ENCODE results near the gene FIGNL2.

The FIGNL2 gene

DNA sequence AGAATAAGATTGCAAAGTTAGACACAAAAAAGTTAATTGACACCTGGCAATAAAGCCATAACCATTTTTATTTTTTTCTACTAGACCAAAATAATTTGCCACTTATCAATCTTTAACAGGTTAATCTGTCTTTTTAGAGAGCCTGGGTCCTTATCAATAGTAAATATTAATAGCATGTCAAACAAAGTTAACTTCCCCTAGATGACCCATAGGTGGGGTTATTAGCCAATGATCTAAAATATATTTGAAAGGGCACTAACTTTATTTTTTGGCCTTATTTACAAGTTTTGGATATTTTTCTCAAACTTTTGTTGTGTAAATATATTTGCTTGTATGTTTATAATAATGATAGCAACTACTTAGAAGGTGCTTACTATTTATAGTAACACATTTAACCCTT lies 43.3 kb upstream of the FIGNL2 start:
- Histone ChIP-seq H3K27me3 (peaks cover 5% of the 10 kb centered on the region), H3K4me1 (ENCODE audit: control insufficient read depth in 1 of 2, insufficient read depth in 1 of 2, low read depth in 1 of 2, low read length in 1 of 2) (no peaks in the 10 kb centered on the region), H3K4me3 (ENCODE audit: low read depth in 1 of 2, low read length in 1 of 2) (no peak overlapping the region), H3K36me3 (no peaks in the 10 kb centered on the region), H3K27ac (no peak overlapping the region), H3K9me3 (no peaks in the 10 kb centered on the region)
- TF ChIP-seq CTCF (IDR thresholded peaks at IDR 0.05), result no peak

GRCh38 chr12:51890511-51891171 lies 42.1 kb upstream of the FIGNL2 start:
- H3K27ac ChIP-seq, result no peak overlapping the region
- H3K36me3 ChIP-seq, result no peaks in the 10 kb centered on the region
- H3K4me3 ChIP-seq (ENCODE audit: low read depth in 1 of 2, low read length in 1 of 2), result no peak overlapping the region
- H3K4me1 ChIP-seq (ENCODE audit: control insufficient read depth in 1 of 2, insufficient read depth in 1 of 2, low read depth in 1 of 2, low read length in 1 of 2), result peaks cover 7 to 10% of the 10 kb centered on the region in 2 experiments
- TF ChIP-seq CTCF (IDR thresholded peaks at IDR 0.05), result no peak
- peaks cover 5% of the 10 kb centered on the region for H3K27me3 ChIP-seq
- no peaks in the 10 kb centered on the region for H3K9me3 ChIP-seq

DNA sequence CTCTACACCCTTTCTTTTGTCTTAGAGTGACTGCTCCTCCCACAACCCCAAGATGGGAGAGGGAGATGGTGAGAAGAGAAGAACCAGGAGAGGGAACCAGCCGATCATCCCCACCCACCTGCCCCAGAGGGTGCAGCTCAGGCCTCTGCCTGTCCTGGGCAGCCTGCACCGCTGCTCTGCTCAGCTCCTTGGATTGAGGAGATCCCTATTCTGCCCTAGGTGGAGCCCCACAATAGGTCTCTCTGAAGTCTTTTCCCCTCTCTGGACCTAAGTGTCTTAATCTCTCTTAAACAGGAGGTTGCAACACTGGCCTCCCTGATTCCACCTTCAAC lies 41.6 kb upstream of the FIGNL2 start:
- H3K27ac ChIP-seq, result no peak overlapping the region
- peaks cover 7 to 10% of the 10 kb centered on the region in 2 experiments for H3K4me1 ChIP-seq (ENCODE audit: control insufficient read depth in 1 of 2, insufficient read depth in 1 of 2, low read depth in 1 of 2, low read length in 1 of 2)
- H3K27me3 ChIP-seq, result peaks cover 5% of the 10 kb centered on the region
- H3K4me3 ChIP-seq (ENCODE audit: low read depth in 1 of 2, low read length in 1 of 2), result no peak overlapping the region
- H3K36me3 ChIP-seq, result no peaks in the 10 kb centered on the region
- no peaks in the 10 kb centered on the region for H3K9me3 ChIP-seq
- no peak for TF ChIP-seq CTCF (IDR thresholded peaks at IDR 0.05)

DNA sequence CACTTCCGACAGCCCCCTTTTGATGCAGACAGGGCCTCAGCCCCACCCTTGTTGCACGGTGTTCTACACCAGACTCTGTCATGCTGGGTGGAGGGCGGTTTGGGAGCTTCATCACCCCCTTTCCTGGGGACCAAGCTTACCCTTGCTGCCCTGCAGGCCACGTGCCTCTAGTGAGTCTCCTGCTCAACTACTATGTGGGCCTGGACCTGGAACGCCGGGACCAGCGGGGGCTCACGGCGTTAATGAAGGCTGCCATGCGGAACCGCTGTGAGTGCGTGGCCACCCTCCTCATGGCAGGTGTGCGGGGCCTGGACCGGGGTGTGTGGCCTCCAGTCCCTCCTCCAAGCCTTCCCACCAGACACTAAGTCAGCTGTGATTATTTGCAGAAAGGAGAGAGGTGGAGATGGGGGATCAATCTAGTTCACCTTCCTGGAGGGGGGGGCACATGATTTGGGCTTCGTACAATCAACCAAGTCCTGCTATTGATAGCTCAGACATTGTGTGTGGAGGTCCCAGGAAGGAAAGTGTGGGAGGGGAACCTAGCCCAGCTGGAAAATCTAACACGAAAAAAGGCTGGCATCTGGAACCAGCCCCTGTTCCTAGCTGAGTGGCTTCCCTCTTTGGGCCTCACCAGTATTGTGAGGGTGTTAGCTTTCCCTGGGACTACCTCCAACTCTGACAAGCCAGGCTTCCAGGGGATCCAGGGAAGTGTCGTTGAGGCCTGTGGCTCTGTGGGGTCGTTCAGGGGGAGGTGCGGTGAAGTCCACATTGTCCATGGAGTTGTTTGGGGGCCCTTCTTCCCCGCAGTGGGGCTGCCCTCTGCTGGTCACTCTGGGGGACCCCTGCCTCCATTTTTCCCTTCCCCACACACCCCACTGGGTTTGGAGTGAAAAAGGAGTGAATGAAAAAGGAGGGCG lies 41.0 kb upstream of the FIGNL2 start:
- H3K27ac ChIP-seq, result no peak overlapping the region
- H3K36me3 ChIP-seq, result no peaks in the 10 kb centered on the region
- no peaks in the 10 kb centered on the region for H3K9me3 ChIP-seq
- peaks cover 7 to 10% of the 10 kb centered on the region in 2 experiments for H3K4me1 ChIP-seq (ENCODE audit: control insufficient read depth in 1 of 2, insufficient read depth in 1 of 2, low read depth in 1 of 2, low read length in 1 of 2)
- TF ChIP-seq CTCF (IDR thresholded peaks at IDR 0.05), result no peak
- no peak overlapping the region for H3K4me3 ChIP-seq (ENCODE audit: low read depth in 1 of 2, low read length in 1 of 2)
- peaks cover 5% of the 10 kb centered on the region for H3K27me3 ChIP-seq

GRCh38 chr12:51888316-51889215 lies 40.0 kb upstream of the FIGNL2 start:
- TF ChIP-seq CTCF (IDR thresholded peaks at IDR 0.05), result no peak
- Histone ChIP-seq H3K27ac (no peak overlapping the region), H3K36me3 (no peaks in the 10 kb centered on the region), H3K4me1 (ENCODE audit: control insufficient read depth in 1 of 2, insufficient read depth in 1 of 2, low read depth in 1 of 2, low read length in 1 of 2) (peaks cover 7 to 10% of the 10 kb centered on the region in 2 experiments), H3K9me3 (no peaks in the 10 kb centered on the region), H3K27me3 (peaks cover 5% of the 10 kb centered on the region), H3K4me3 (ENCODE audit: low read depth in 1 of 2, low read length in 1 of 2) (no peak overlapping the region)
